ENCODE data around the gene FOXP4. TPM values are rescaled to one million over a fixed set of nuclear protein-coding genes. Genes with fewer than 3 reads are reported as not detected.
A peak's percentile ranks its signal among the peaks of the same experiment; 100 is the strongest.

Gene FOXP4
- total and polyA plus RNA-seq, 2 of the 13 experiments (the other 11 are each of a cell fraction or from before 2014, with no cell fraction given), result 11.0 to 12.4 TPM

DNA sequence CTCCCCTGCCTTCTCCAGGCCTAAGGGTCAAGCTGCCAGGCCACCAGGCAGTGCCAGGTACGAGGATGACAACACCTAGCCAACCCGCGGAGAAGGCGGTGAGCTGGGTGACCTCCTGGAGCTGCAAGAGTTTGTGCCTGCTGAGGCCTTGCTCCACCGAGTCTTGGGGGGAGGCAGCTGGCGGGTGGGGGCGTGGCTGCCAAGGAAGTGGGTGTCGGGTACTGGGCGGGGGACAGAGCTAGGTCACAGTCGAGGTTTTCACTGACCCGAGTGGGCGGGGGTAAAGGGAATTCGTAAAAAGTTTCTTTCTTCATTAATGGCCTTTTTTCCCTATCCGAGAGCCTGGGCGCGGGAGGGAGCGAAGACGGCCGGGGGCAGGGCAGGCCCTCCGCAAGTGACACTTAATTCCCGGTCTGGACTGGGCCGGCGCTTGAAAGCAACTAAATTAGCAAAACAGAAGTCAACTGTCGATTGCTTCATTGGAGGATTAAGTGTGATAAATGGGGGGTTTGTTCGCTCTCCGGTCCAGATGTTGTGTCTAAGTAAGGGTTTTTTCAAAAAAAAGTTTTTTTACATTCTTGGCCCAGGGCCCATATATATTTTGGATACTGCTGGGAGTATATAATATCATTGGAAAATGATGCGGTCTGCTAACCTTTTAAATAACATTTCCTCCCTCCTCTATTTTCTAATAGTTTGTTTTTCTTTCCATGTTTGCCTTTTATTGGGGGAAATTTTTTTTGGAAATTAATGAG lies 43.1 kb upstream of the FOXP4 start (continued):
- no peak for TF ChIP-seq NFRKB (IDR thresholded peaks at IDR 0.05)
- no peak for TF ChIP-seq MED8 (CRISPR knock-in tag; IDR thresholded peaks at IDR 0.05; ENCODE audit: insufficient replicate concordance)
- peak; percentile 48 for TF ChIP-seq AGO1 (IDR thresholded peaks at IDR 0.05; ENCODE audit: low read depth, low read length, poor library complexity, severe bottlenecking)
- no peak for TF ChIP-seq RCOR2 (CRISPR knock-in tag; IDR thresholded peaks at IDR 0.05)
- TF ChIP-seq CCDC6 (CRISPR knock-in tag; IDR thresholded peaks at IDR 0.05), result no peak
- no peak for TF ChIP-seq PCBP2 (optimal IDR thresholded peaks at IDR 0.05; ENCODE audit: low read depth, low read length, poor library complexity, severe bottlenecking)
- no peak for TF ChIP-seq NCOA2 (CRISPR knock-in tag; IDR thresholded peaks at IDR 0.05)
- TF ChIP-seq KAT2B (IDR thresholded peaks at IDR 0.05; ENCODE audit: borderline replicate concordance, low read depth, low read length), result no peak
- peak; percentile 34; the same call in 1 of the 2 replicates for TF ChIP-seq ZNF614 (CRISPR knock-in tag; IDR thresholded peaks at IDR 0.05; ENCODE audit: borderline replicate concordance)
- TF ChIP-seq ZHX2 (IDR thresholded peaks at IDR 0.05; ENCODE audit: low read depth), result no peak
- no peak for TF ChIP-seq ZHX2 (CRISPR knock-in tag; IDR thresholded peaks at IDR 0.05; ENCODE audit: borderline replicate concordance)
- TF ChIP-seq JARID2 (CRISPR knock-in tag; IDR thresholded peaks at IDR 0.05; ENCODE audit: insufficient replicate concordance), result no peak
- TF ChIP-seq KMT2A (CRISPR knock-in tag; IDR thresholded peaks at IDR 0.05), result no peak
- TF ChIP-seq, protein P1, sequence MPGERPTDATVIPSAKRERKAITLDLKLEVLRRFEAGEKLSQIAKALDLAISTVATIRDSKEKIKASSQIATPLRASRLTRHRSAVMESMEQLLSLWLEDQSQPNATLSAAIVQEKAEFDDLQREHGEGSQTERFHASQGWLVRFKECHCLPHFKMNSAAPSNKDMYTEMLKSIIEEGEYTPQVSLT (CRISPR knock-in tag; IDR thresholded peaks at IDR 0.05; ENCODE audit: borderline replicate concordance, low read depth), result no peak
- TF ChIP-seq ZNF253 (CRISPR knock-in tag; IDR thresholded peaks at IDR 0.05; ENCODE audit: borderline replicate concordance), result no peak
- TF ChIP-seq, protein P2, sequence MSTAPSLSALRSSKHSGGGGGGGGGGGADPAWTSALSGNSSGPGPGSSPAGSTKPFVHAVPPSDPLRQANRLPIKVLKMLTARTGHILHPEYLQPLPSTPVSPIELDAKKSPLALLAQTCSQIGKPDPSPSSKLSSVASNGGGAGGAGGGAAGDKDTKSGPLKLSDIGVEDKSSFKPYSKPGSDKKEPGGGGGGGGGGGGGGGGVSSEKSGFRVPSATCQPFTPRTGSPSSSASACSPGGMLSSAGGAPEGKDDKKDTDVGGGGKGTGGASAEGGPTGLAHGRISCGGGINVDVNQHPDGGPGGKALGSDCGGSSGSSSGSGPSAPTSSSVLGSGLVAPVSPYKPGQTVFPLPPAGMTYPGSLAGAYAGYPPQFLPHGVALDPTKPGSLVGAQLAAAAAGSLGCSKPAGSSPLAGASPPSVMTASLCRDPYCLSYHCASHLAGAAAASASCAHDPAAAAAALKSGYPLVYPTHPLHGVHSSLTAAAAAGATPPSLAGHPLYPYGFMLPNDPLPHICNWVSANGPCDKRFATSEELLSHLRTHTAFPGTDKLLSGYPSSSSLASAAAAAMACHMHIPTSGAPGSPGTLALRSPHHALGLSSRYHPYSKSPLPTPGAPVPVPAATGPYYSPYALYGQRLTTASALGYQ (CRISPR knock-in tag; IDR thresholded peaks at IDR 0.05), result no peak

Data from HepG2 (cell line).